IMR-90 (cell line): ENCODE results near the gene RMI2. TPM values are rescaled to one million over a fixed set of nuclear protein-coding genes. Genes with fewer than 3 reads are reported as not detected.

Experiments
- ATAC-seq: fragments of 200-7000 bp; cut with Tn5 transposase; 2 replicates; pipeline ENCODE4 v1.9.1; 2020; ENCODE audit warnings: low read depth, mild to moderate bottlenecking, moderate library complexity
- BruUV-seq: library from RNA; stranded (reverse); fragments of 400-500 nt; replicated peaks from 2 replicates; lab custom pipeline; 2021; lab: Mats Ljungman, UMichigan
- CTCF ChIA-PET: fragments of 300-600 bp; formaldehyde crosslinking; extraction: SDS; loops from one replicate; lab custom pipeline; 2021; ENCODE audit warnings: antibody characterized with exemption; lab: Yijun Ruan, JAX
- POLR2A ChIA-PET: fragments of 300-600 bp; sonication (Branson Sonifier 250); formaldehyde crosslinking; loops from one replicate; lab custom pipeline; 2022; ENCODE audit warnings: antibody characterized with exemption; ENCODE audit not compliant: unreplicated experiment; lab: Charles Lee
- DNase-seq: peaks from one replicate; pipeline ENCODE4 v3.0.0; 2013
- H2AFZ ChIP-seq: replicated peaks from 2 replicates; pipeline ENCODE3; 2013; ENCODE audit warnings: low read length, mild to moderate bottlenecking; ENCODE audit not compliant: poor library complexity
- H2AK5ac ChIP-seq: 2 replicates; pipeline ENCODE4 v1.6.1; 2013; ENCODE audit warnings: low read depth, low read length, inconsistent platforms
- H2AK9ac ChIP-seq: replicated peaks from 2 replicates; pipeline ENCODE3; 2013; ENCODE audit warnings: mild to moderate bottlenecking, low read depth, low read length, moderate library complexity; ENCODE audit not compliant: poor library complexity
- H2BK120ac ChIP-seq: 2 replicates; pipeline ENCODE4 v1.6.1; 2013; ENCODE audit warnings: low read depth, low read length, inconsistent platforms
- H2BK15ac ChIP-seq: 3 replicates; pipeline ENCODE4 v1.6.1; 2013; ENCODE audit warnings: low read depth, low read length, inconsistent platforms
- H2BK20ac ChIP-seq: 2 replicates; pipeline ENCODE4 v1.6.1; 2013; ENCODE audit warnings: low read depth, mild to moderate bottlenecking, inconsistent platforms, low read length, moderate library complexity
- H2BK5ac ChIP-seq: 2 replicates; pipeline ENCODE4 v1.6.1; 2013; ENCODE audit warnings: mild to moderate bottlenecking, low read depth, low read length, inconsistent platforms; ENCODE audit not compliant: poor library complexity, severe bottlenecking
- H3K14ac ChIP-seq: replicated peaks from 2 replicates; pipeline ENCODE4 v1.6.1; 2013; ENCODE audit warnings: low read depth, low read length, inconsistent platforms
- H3K18ac ChIP-seq: 2 replicates; pipeline ENCODE4 v1.6.1; 2013; ENCODE audit warnings: low read depth, low read length, control low read depth
- H3K23ac ChIP-seq: 2 replicates; pipeline ENCODE4 v1.6.1; 2013; ENCODE audit warnings: low read depth, low read length, inconsistent platforms
- H3K27ac ChIP-seq: 2 replicates; pipeline ENCODE4 v1.5.1; 2013; ENCODE audit warnings: mild to moderate bottlenecking, control low read depth, low read length; ENCODE audit not compliant: insufficient read depth
- H3K27me3 ChIP-seq: 2 replicates; pipeline ENCODE4 v1.6.1; 2013; ENCODE audit warnings: low read length; ENCODE audit not compliant: control insufficient read depth, insufficient read depth
- H3K36me3 ChIP-seq: 2 replicates; pipeline ENCODE4 v1.6.1; 2013; ENCODE audit warnings: low read length, mixed read lengths; ENCODE audit not compliant: control insufficient read depth, insufficient read depth
- H3K4ac ChIP-seq: 2 replicates; pipeline ENCODE4 v1.6.1; 2013; ENCODE audit warnings: low read depth, low read length, inconsistent platforms
- H3K4me1 ChIP-seq: 2 replicates; pipeline ENCODE4 v1.6.1; 2013; ENCODE audit warnings: low read length, mixed read lengths; ENCODE audit not compliant: control insufficient read depth, insufficient read depth
- H3K4me2 ChIP-seq: 2 replicates; pipeline ENCODE4 v1.6.1; 2013; ENCODE audit warnings: low read depth, mild to moderate bottlenecking, control low read depth, low read length, moderate library complexity
- H3K4me3 ChIP-seq: 2 replicates; pipeline ENCODE4 v1.5.1; 2013; ENCODE audit warnings: low read depth, mild to moderate bottlenecking, control low read depth, low read length, moderate library complexity; ENCODE audit not compliant: insufficient read depth
- H3K56ac ChIP-seq: 2 replicates; pipeline ENCODE4 v1.6.1; 2013; ENCODE audit warnings: low read length, inconsistent platforms; ENCODE audit not compliant: insufficient read depth; ENCODE audit errors: extremely low read depth
- H3K79me1 ChIP-seq, 2 experiments: 2 replicates each; pipeline ENCODE4 v1.6.1; 2013; ENCODE audit warnings: low read length in 2 of 2, inconsistent platforms in 1 of 2, low read depth in 1 of 2
- H3K9ac ChIP-seq: 2 replicates; pipeline ENCODE4 v1.6.1; 2013; ENCODE audit warnings: low read depth, low read length, control low read depth
- H3K9me1 ChIP-seq: 2 replicates; pipeline ENCODE4 v1.6.1; 2013; ENCODE audit warnings: low read length, inconsistent platforms; ENCODE audit not compliant: insufficient read depth
- H3K9me3 ChIP-seq: 2 replicates; pipeline ENCODE4 v1.6.1; 2013; ENCODE audit warnings: low read length; ENCODE audit not compliant: control insufficient read depth, insufficient read depth
- H4K20me1 ChIP-seq: 2 replicates; pipeline ENCODE4 v1.6.1; 2013; ENCODE audit warnings: low read length, inconsistent platforms; ENCODE audit not compliant: insufficient read depth
- H4K5ac ChIP-seq: 2 replicates; pipeline ENCODE4 v1.6.1; 2013; ENCODE audit warnings: mild to moderate bottlenecking, low read depth, low read length, control low read depth
- H4K8ac ChIP-seq, 2 experiments: 2 replicates each; pipeline ENCODE4 v1.6.1; 2013; ENCODE audit warnings: low read depth in 2 of 2, low read length in 2 of 2, control low read depth in 1 of 2, inconsistent platforms in 1 of 2
- H4K91ac ChIP-seq: 2 replicates; pipeline ENCODE4 v1.6.1; 2013; ENCODE audit warnings: low read depth, low read length, inconsistent platforms; ENCODE audit not compliant: insufficient read depth
- BHLHE40 ChIP-seq: fragments of 150-350 bp; IDR thresholded peaks from 2 replicates; pipeline ENCODE4 v1.6.1; 2016; ENCODE audit warnings: mild to moderate bottlenecking, low read depth, low read length
- CEBPB ChIP-seq: IDR thresholded peaks from 2 replicates; pipeline ENCODE4 v1.6.1; 2012; ENCODE audit warnings: low read depth, low read length, improper control_type of control experiment
- CHD1 ChIP-seq: IDR thresholded peaks from 2 replicates; pipeline ENCODE4 v1.6.1; 2012; ENCODE audit warnings: low read depth, low read length, improper control_type of control experiment
- ELK1 ChIP-seq: fragments of 150-350 bp; IDR thresholded peaks from 2 replicates; pipeline ENCODE4 v1.6.1; 2016; ENCODE audit warnings: low read depth, mild to moderate bottlenecking, low read length, moderate library complexity, borderline replicate concordance
- FOS ChIP-seq: fragments of 150-350 bp; IDR thresholded peaks from 2 replicates; pipeline ENCODE4 v1.6.1; 2016; ENCODE audit warnings: low read depth, low read length
- MAZ ChIP-seq: IDR thresholded peaks from 2 replicates; pipeline ENCODE4 v1.6.1; 2012; ENCODE audit warnings: low read depth, mild to moderate bottlenecking, low read length, improper control_type of control experiment, moderate library complexity, borderline replicate concordance
- MXI1 ChIP-seq: IDR thresholded peaks from 2 replicates; pipeline ENCODE4 v1.6.1; 2012; ENCODE audit warnings: low read depth, mild to moderate bottlenecking, low read length, moderate library complexity, borderline replicate concordance
- NFE2L2 ChIP-seq: fragments of 150-350 bp; IDR thresholded peaks from 2 replicates; pipeline ENCODE4 v1.6.1; 2016; ENCODE audit warnings: low read depth, mild to moderate bottlenecking, low read length
- POLR2A ChIP-seq: IDR thresholded peaks from 2 replicates; pipeline ENCODE4 v1.6.1; 2012; ENCODE audit warnings: mild to moderate bottlenecking, low read depth, low read length
- RAD21 ChIP-seq: IDR thresholded peaks from 2 replicates; pipeline ENCODE4 v1.6.1; 2012; ENCODE audit warnings: low read length, improper control_type of control experiment
- RCOR1 ChIP-seq: IDR thresholded peaks from 2 replicates; pipeline ENCODE4 v1.6.1; 2012; ENCODE audit warnings: mild to moderate bottlenecking, low read length, improper control_type of control experiment; ENCODE audit not compliant: insufficient replicate concordance
- RFX5 ChIP-seq: IDR thresholded peaks from 2 replicates; pipeline ENCODE4 v1.8.0; 2012; ENCODE audit warnings: low read depth, mild to moderate bottlenecking, low read length, moderate library complexity
- SMC3 ChIP-seq: fragments of 150-350 bp; IDR thresholded peaks from 2 replicates; pipeline ENCODE4 v1.6.1; 2016; ENCODE audit warnings: low read depth, mild to moderate bottlenecking, antibody characterized with exemption, low read length, moderate library complexity
- WGBS, 2 experiments: methylation state at CpG; one replicate each; pipeline versions ENCODE4 v1.1.5 to v1.1.7; 2013; ENCODE audit warnings: missing lambda C conversion rate in 2 of 2; ENCODE audit not compliant: insufficient read length in 1 of 2; ENCODE audit errors: extremely low coverage in 2 of 2; 5-methylcytosine and 5-hydroxymethylcytosine counted together
- dilution Hi-C: fragments of 300-500 bp; cut with HindIII; formaldehyde crosslinking; loops from one replicate; pipeline ENCODE4 v1.14.3; 2018; ENCODE audit warnings: low sequenced_read_pairs; ENCODE audit not compliant: unreplicated experiment
- in situ Hi-C: fragments of 300-500 bp; cut with MboI; formaldehyde crosslinking; loops from 3 replicates; pipeline ENCODE4 v1.14.3; 2019; ENCODE audit warnings: low sequenced_read_pairs, inconsistent platforms, mixed read lengths
- intact Hi-C: fragments of 100-400 bp; cut with micrococcal nuclease; formaldehyde crosslinking; loops from 2 replicates; pipeline ENCODE4 v1.10.0; 2022
- polyA plus RNA-seq, 3 experiments: library from polyadenylated mRNA; depleted of rRNA; stranded (reverse); fragments of >200 nt; gene quantifications; 2 replicates each; pipeline ENCODE4 v1.2.3, GENCODE V29; 2012; ENCODE audit warnings: low replicate concordance in 1 of 3
- total RNA-seq: library from RNA; depleted of rRNA; stranded (reverse); fragments of >200 nt; gene quantifications from 2 replicates; pipeline ENCODE4 v1.2.3, GENCODE V29; 2012
- TF ChIP-seq, protein P1 (sequence below): conservative IDR thresholded peaks from 2 replicates; pipeline ENCODE4 v1.5.1; 2012; ENCODE audit warnings: mild to moderate bottlenecking, low read depth, low read length, improper control_type of control experiment

Gene RMI2
- total and polyA plus RNA-seq, 2 of the 4 experiments (the other 2 are of a cell fraction) = 3.2 to 5.6 TPM

DNA sequence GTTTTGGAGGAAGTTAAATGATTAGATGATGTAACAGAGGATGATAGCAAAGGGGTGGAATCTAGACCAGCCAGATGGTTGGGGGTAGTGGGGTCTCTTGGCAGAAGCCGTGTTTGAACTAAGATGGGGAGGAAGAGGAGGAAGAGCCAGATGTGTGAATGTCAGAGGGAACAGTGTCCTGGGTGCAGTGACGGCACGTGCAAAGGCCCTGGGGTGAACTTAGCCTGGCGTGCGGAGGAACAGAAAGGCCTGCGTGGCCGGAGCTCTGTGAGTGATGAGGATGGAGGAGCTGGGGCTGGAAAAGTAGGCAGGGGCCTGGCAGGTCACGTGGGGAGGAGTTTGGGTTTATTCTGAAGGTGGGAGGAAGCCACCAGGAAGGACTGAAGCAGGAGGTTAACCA lies 26.4 kb upstream of the RMI2 start (continued):
- TF ChIP-seq MXI1 = no peak
- no peak for TF ChIP-seq RFX5
- TF ChIP-seq CEBPB = no peak

DNA sequence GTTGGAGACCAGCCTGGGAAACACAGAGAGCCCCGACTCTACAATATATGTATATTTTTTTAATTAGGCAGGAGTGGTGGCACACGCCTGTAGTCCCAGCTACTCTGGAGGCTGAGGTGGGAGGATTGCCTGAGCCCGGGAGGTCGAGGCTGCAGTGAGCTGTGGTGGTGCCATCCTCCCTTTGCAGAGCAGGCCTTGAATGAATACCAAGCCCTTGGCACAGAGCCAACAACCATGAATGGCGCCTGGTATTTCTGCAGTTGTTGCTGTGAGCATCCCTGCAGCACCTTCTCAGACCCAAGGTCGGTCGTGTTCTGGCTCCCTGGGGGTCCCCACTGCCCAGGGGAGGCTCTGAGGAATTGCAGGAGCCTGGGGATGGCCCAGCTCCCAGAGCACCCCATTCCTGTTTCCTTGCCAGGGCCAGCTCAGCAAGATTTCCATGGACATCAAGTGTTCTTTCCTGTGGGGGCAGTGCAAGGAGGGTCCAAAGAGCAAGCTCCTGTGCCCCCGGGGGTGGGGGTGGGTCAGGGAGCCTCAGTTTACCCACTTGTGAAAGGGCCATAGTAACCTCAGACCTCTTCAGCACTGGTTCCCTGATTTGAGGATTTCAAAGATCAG lies 25.6 kb upstream of the RMI2 start:
- in situ Hi-C loops = no loop called here
- no peak overlapping the region for H2BK5ac ChIP-seq
- WGBS, 2 experiments = 50% methylated on average over 3 of the region's 8 CpGs; no CpG with 5 or more reads in 1 of the 2 experiments
- no peaks in the 10 kb centered on the region for H3K27me3 ChIP-seq
- no peak overlapping the region for H3K4ac ChIP-seq
- no peak overlapping the region for H3K4me2 ChIP-seq
- H2BK120ac ChIP-seq = no peak overlapping the region
- no peak overlapping the region for H3K4me3 ChIP-seq
- CTCF ChIA-PET = interaction anchor here (1.7 kb wide), 1 partner anchor 9 kb away, joined by 6 read pairs; no protein-coding TSS in a partner anchor
- H2AK5ac ChIP-seq = no peak overlapping the region; the same call in 1 of the 2 replicates
- no peak overlapping the region for H4K5ac ChIP-seq
- no peak overlapping the region for H3K18ac ChIP-seq
- H3K9me3 ChIP-seq = no peaks in the 10 kb centered on the region
- DNase-seq (no peak), ATAC-seq (no peak)
- no peak overlapping the region for H3K27ac ChIP-seq
- dilution Hi-C loops = no loop called here
- H2AFZ ChIP-seq = peak overlapping the region; percentile 2
- intact Hi-C loops = no loop called here
- no peak overlapping the region for H3K9ac ChIP-seq
- 0 out of 2 replicates have a peak, but pooled peaks cover 5% of the 10 kb centered on the region for H3K9me1 ChIP-seq
- H3K56ac ChIP-seq = no peak overlapping the region
- H2BK20ac ChIP-seq = no peak overlapping the region
- no TSS peak for BruUV-seq
- H3K4me1 ChIP-seq = peaks cover 5% of the 10 kb centered on the region
- H2AK9ac ChIP-seq = peak overlapping the region; percentile 20
- H4K20me1 ChIP-seq = no peaks in the 10 kb centered on the region
- H3K36me3 ChIP-seq = no peaks in the 10 kb centered on the region
- POLR2A ChIA-PET = no interaction called here
- H4K91ac ChIP-seq = no peak overlapping the region
- no peak overlapping the region for H2BK15ac ChIP-seq
- H3K79me1 ChIP-seq = no peaks in the 10 kb centered on the region
- no peak overlapping the region for H4K8ac ChIP-seq
- H3K23ac ChIP-seq = no peak overlapping the region
- H3K14ac ChIP-seq = no peak overlapping the region
- TF ChIP-seq BHLHE40 (no peak), FOS (no peak), CHD1 (no peak), SMC3 (no peak), RFX5 (no peak), RCOR1 (no peak), POLR2A (no peak), ELK1 (no peak), CEBPB (no peak), MAZ (no peak), NFE2L2 (no peak), RAD21 (no peak)
- TF ChIP-seq, protein P1, sequence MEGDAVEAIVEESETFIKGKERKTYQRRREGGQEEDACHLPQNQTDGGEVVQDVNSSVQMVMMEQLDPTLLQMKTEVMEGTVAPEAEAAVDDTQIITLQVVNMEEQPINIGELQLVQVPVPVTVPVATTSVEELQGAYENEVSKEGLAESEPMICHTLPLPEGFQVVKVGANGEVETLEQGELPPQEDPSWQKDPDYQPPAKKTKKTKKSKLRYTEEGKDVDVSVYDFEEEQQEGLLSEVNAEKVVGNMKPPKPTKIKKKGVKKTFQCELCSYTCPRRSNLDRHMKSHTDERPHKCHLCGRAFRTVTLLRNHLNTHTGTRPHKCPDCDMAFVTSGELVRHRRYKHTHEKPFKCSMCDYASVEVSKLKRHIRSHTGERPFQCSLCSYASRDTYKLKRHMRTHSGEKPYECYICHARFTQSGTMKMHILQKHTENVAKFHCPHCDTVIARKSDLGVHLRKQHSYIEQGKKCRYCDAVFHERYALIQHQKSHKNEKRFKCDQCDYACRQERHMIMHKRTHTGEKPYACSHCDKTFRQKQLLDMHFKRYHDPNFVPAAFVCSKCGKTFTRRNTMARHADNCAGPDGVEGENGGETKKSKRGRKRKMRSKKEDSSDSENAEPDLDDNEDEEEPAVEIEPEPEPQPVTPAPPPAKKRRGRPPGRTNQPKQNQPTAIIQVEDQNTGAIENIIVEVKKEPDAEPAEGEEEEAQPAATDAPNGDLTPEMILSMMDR = no peak
